GM21423 (cell line): ENCODE data around the gene TMEM40.
"Not testable (repeated sequence)": the region's sequence is repeated elsewhere in the genome, so short reads cannot be mapped to it uniquely, and the experiment has no call there.

ENCODE experiments used
- ATAC-seq: cut with Tn5 transposase; IDR thresholded peaks from one replicate; pipeline ENCODE4 v1.9.1; 2021; ENCODE audit warnings: mild to moderate bottlenecking, moderate library complexity; ENCODE audit not compliant: unreplicated experiment

TMEM40 gene

DNA sequence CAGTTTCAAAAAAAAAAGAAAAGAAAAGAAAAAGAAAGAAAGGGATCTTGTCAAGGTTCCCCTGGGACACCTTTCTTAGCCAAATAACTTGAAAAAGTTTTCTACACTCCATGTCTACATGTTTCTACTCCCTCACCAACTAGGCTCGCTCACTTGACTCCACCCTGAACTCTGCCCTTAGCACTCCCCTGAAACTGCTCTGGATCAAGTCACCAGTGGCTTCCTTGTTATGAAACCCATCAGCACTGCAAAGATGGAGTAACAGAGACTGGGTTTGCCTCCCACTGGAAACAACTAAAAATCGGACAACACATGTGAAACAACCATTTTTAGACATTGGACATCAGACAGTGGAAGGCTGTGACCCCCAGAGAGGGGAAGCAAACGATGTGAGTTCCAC is 36.8 kb downstream of the TMEM40 start:
- no peak for ATAC-seq

DNA sequence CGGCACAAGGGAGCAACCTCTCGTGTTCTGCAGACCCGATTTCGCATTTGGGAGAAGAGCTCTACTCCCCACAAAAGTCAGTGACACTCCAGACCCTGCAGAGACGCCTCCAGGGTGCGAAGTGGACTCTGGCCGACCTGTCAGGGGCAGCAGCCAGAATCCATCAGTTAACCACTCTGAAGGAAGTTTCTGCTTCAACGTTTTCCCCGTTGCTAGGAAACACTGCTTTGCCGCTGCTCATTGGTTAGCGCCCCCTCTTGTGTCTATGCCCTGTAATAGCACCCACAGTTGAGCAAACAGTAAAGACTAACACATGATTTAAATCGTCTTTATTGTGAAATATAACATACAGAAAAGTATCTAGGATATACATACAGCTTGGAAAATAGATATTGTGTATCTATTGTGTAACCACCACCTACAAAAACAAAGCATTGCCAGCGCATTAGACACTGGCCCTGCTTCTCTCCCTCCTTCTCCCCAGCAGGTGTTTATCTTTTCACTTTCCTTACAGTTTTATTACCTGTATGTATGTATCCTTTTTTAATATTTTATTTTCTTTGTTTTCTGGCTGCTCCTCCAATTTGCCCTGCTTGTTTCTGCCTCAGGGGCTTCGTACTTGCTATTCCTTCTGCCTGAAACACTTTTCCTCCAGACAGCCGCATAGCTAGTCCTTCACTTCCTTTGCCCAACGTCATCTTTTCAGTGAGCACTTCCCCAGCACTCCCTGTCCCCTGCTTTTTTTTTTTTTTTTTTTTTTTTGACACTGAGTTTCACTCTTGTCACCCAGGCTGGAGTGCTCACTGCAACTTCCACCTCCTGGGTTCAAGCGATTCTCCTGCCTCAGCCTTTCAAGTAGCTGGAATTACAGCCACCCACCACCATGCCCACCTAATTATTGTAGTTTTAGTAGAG is 38.8 kb downstream of the TMEM40 start:
- ATAC-seq: peak; percentile 91

DNA sequence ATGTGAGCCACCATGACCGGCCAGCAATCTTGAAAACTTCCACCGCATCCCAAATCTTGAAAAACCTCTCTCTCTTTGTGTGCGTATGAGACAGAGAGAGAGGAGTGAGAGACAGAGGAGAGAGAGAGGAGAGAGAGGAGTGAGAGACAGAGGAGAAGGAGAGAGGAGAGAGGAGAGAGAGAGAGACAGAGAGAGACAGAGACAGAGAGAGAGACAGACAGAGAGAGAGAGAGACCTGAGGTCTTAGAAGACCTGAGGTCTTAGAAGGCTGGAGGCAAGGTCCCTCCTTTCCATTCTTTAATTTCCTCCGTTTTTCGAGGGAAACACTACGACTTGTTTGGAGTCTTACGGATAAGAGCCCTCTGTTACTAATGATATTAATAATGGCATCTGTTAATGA is 39.5 kb downstream of the TMEM40 start:
- no peak for ATAC-seq

DNA sequence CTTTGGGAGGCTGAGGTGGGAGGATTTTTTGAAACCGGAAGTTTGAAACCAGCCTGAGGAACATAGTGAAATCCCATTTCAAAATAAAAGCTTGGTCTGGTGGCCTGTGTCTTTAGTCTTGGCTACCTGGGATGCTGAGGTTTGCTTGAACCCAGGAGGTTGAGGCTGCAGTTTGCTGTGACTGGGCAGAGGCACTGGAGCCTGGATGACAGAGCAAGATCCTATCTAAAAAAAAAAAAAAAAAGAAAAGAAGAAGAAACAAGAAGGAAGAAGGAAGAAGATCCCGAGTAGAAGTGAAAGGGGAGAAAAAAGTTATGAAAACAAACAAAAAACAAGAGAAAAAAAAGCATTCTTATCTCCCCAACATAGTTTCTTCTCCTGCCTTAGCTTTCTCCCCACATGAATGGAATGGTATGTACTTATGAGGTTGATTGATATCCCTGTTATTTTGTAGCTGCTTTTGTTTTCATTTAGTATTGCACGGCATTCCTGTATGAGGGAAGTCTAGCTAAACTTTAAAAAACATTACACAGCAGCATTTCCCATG is 42.4 kb downstream of the TMEM40 start:
- no peak for ATAC-seq

DNA sequence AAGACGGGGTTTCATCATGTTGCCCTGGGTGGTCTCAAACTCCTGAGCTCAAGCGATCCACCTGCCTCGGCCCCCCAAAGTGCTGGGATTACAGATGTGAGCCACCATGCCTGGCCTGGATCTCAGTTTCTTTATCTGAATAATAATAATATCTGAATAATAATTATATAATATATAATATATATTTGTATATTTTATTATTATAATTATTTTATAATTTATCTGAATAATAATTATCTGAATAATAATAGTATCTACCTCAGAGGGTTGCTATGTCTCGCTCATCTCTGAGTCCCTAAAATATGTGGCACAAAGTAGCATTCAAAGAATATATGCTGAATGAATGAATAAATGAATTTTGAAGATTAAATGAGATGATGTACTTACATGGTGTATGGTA is 44.8 kb downstream of the TMEM40 start:
- ATAC-seq: no peak

DNA sequence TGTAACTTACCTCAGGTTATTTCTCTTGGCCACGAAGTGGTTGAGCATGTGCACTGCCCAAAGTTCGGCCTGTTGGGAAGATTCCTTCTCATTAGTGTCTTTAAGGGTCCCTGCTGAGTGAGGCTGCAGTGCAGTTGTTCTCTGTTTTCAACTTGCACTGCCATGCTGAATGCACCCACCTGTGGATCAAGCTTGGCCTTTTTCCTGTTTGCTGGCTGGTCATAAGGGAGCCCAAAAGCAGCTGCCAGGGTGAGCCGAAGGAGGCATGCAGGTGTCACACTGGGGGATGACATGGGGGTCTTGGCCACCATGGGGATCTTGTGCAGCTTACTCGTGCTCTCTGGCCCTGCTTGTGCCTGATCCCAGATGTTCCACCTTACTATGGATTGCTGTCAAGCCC is 49.0 kb downstream of the TMEM40 start:
- no peak for ATAC-seq

DNA sequence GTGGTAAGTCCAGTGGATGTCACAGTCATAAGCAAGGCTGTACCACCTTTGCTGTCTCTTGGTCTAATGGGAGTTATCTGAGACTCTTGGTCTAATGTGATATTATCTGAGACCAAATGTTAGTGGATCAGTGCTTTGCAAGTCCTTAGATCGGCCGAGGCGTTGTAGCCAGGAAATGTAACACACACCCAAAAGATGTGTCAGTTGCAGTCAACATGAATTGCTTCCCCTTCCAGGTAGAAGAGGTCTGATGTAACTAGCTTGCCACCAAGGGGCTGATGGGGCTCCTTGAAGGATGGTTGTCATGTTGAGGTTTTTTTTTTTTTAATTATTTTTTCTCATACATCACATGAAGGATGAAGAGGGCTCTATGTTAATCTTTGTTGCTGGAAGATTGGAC is 49.7 kb downstream of the TMEM40 start:
- no peak for ATAC-seq

DNA sequence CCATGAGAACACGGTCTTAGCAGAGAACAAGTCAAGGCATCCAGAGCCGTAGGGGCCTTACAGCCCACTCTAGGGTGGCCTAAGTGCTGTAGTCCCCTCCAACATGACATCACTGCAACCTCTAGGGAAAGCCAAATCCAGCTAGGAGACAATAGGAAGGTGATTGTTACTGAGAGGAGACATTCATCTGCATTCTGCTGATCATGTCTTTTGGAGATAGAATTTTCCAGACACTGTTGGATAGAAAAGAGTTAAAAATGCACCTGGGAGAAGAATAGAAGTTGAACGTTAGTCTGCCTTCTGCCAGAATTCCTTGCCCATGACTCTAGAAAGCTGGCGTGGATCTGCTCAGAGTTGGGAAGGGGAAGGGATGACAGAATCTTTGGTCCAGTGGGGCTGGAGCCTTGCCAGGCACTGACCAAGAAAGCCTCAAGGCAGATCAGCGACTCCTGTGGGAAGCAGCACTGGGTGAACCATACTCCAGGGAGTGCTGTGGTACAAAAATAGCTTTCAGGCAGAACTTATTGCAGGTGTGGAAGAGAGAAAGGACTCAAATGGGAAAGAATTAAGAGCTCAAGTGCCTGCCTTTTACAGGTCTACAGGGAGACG is 50.4 kb downstream of the TMEM40 start:
- ATAC-seq: no peak

GRCh38 chr3:12707449-12707848 is 51.6 kb downstream of the TMEM40 start:
- no peak for ATAC-seq

GRCh38 chr3:12706504-12707253 is 52.4 kb downstream of the TMEM40 start:
- peak; percentile 78 for ATAC-seq

DNA sequence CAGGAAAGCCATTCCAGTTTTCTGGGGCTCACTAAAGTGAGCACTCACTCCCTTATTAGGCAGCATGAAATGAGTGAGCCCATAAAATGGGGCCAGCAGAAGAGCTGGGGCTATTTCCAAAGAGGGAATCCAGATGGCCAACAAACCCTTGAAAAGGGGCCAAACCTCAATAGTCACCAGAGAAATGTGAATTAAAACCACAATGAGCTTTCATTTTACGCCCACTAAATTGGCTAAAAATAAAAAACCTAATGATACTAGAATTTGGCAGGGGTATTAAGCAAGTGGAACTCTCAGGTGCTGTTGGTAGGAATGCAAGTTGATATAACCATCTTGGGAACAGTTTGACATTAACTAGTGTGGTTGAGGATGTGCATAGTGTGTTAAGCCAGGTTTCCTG is 53.1 kb downstream of the TMEM40 start:
- no peak for ATAC-seq

- ATAC-seq: no peak
Observed at GRCh38 chr3:12705374-12705926, 53.6 kb downstream of the TMEM40 start.

DNA sequence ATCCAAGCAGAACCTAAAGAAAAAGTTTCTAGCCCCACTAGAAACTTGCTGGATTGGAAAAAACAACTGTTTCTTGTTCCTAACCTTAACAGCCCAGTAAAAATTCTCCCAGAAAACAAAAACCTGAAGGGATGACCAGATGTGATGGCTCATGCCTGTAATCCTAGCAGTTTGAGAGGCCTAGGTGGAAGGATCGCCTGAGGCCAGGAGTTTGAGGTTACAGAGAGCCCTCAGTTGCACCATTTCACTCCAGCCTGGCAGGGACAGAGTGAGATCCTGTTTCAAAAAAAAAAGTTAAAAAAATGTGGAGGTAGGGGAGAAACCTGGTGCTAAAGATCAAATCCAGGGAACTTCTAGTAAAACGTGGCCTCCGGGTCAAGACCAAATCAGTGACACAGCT is 56.6 kb downstream of the TMEM40 start:
- ATAC-seq: no peak

DNA sequence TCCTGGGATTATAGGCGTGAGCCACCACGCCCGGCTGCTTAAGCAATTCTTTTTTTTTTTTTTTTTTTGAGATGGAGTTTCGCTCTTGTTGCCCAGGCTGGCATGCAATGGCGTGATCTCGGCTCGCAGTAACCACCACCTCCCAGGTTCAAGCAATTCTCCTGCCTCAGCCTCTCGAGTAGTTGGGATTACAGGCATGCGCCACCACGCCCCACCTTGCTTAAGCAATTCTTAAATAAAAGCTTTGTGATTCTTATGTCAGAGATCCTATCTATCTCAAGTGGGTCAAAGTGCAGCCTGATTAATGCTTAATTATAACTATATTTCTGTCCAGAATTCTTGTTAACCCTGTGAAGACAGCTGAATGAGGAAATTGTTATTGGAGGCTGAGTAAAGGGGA is 57.5 kb downstream of the TMEM40 start:
- ATAC-seq: not testable (repeated sequence)

- ATAC-seq: no peak
Observed at GRCh38 chr3:12700800-12701199, 58.3 kb downstream of the TMEM40 start.

DNA sequence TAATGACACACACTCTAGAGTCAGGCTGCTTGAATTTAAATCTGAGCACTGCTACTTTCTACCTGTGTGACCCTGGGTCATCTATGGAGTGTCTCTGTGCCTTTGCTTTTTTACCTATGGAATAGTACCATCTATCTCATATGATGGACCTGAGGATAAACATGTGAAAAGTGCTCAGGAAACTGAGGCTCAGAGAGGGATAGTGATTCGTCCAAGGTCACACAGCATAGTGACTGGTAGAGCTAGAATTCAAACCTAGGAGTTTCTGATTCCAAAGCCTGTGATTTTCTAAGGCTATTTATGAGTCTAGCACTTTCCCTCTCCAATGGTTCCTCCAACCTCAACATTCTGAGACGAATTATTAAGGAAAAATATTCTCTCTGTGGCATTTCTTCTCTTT is 63.1 kb downstream of the TMEM40 start:
- no peak for ATAC-seq

DNA sequence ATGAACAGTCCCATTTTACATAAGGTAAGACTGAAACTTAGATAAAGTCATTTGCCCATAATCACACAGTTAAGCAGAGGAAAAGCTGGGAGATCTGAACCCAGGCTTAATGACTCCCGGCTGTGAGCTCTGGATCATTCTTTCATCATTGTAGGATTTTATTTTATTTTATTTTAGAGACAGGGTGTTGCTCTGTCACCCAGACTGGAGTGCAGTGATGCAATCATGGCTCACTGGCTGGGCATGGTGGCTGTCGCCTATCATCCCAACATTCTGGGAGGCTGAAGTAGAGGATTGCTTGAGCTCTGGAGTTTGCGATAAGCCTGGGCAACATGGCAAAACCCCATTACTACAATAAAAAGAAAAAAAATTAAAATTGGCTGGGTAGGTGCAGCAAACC is 63.9 kb downstream of the TMEM40 start:
- no peak for ATAC-seq

- no peak for ATAC-seq
Observed at GRCh38 chr3:12692444-12692843, 66.6 kb downstream of the TMEM40 start.

DNA sequence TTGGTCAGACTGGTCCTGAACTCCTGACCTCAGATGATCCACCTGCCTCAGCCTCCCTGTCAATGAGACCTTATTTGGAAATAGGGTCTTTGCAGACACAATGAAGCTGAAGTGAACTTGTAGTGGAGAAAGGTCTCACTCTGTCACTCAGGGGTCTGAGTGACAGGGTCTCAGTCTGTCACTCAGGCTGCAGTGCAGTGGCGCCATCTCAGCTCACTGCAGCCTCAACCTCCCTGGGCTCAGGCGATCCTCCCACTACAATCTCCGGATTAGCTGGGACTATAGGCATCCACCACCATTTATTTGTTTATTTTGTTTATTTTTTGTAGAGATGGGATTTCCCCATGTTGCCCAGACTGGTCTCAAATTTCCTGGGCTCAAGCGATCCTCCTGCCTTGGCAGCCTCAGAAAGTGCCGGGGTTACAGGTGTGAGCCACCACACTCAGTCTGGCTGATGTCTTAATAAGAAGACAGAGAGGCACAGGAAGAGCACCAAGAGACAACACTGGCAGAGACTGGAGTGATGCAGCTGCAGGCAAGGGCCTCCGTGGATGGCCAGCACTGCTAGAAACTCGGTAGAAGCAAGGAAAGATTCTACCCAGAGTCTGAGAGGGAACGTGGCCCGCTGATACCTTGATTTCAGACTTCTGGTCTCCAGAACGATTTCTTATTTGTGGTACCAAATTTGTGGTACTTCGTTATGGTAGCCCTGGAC is 68.9 kb downstream of the TMEM40 start:
- ATAC-seq: no peak

DNA sequence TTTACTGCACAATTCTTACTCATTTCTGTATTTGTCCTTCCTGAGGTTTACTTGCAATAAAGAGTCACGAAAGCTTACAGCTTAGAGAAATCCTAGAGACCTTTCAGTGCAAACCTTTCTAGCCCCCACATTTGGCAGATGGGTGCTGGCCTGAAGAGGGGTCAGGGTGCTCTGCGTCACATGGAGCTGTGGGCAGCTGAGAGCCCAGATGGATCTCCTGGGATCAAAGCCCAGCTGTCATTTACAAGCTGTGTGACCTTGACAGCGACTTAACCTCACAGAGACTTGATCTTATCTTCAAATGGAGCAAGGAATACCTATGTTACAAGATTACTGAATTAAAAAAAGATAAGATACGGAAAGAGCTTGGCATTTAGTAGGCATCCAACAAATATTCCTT is 71.1 kb downstream of the TMEM40 start:
- ATAC-seq: no peak

DNA sequence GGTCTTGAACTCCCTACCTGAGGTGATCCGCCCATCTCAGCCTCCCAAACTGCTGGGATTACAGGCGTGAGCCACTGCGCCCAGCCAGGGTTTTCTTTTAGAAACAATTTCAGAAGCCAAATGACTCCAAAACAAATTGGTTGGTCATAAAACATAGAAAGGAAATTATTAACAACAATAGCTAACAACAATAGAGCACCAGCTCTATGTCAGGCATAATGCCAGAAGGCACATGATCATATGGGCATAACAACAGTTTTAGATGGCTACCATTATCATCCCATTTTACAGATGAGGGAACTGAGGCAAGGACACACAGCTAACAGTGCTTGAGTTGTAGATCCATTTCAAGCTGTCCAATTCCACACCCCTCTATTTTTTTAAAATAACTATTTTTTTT is 73.0 kb downstream of the TMEM40 start:
- no peak for ATAC-seq
